ENCODE measurements around the gene USH2A. TPM values are rescaled to one million over a fixed set of nuclear protein-coding genes. Genes with fewer than 3 reads are reported as not detected.

The USH2A gene
- polyA plus RNA-seq, 3 donors, result not detected

DNA sequence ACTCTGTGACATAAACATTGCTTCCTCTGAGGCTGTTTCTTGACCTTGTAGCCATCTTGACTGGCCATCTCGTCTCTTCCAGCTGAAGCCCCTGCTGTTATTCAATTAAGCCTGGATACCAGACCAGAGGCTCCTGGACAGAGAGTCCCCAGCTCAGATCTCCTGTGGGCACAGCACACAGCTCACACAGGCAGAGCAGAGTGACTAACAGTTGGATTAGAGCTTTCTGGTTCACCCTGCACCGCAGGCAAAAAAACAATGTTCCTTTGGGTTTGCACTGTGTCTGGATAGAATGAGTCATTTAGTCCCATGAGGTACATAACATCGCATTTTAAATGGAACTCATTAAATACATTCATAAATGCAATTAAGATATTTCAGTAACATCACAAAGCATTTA is 33.4 kb upstream of the USH2A start:
- no peaks in the 10 kb centered on the region for H3K79me2 ChIP-seq (ENCODE audit: insufficient read depth, low read length)
- no peak overlapping the region for H2AFZ ChIP-seq (ENCODE audit: insufficient read depth, low read depth, low read length, poor library complexity, severe bottlenecking)
- no peaks in the 10 kb centered on the region for H3K9me3 ChIP-seq (replicated peaks in 1 of 2; ENCODE audit: control insufficient read depth in 1 of 2, insufficient read depth in 1 of 2, low read length in 2 of 2)
- no peak overlapping the region for H3K4me3 ChIP-seq (replicated peaks in 1 of 3; ENCODE audit: low read depth in 2 of 3, low read length in 3 of 3)
- H3K36me3 Mint-ChIP-seq, result no peaks in the 10 kb centered on the region
- no peaks in the 10 kb centered on the region for H3K4me1 ChIP-seq (ENCODE audit: control insufficient read depth in 1 of 2, insufficient read depth in 2 of 2, low read length in 2 of 2)
- no peaks in the 10 kb centered on the region for H4K20me1 ChIP-seq (ENCODE audit: insufficient read depth, low read length)
- intact Hi-C loops (cut with micrococcal nuclease), result no loop called here
- H3K4me1 Mint-ChIP-seq, result no peaks in the 10 kb centered on the region
- H3K4me3 Mint-ChIP-seq, result no peak overlapping the region
- no peak overlapping the region for H3K9ac ChIP-seq (ENCODE audit: insufficient read depth, low read length, poor library complexity, severe bottlenecking)
- peaks cover 0 to 4% (median 2%) of the 10 kb centered on the region in 7 donors for H3K9me3 Mint-ChIP-seq
- WGBS (ENCODE audit: insufficient coverage), result 100% methylated on average over 1 of the region's 3 CpGs
- no peak for DNase-seq
- H3K36me3 ChIP-seq (replicated peaks in 1 of 2; ENCODE audit: control insufficient read depth in 1 of 2, insufficient read depth in 2 of 2, low read length in 2 of 2), result no peaks in the 10 kb centered on the region
- H3K27ac Mint-ChIP-seq, result no peak overlapping the region
- no peak overlapping the region for H3K4me2 ChIP-seq (replicated peaks; ENCODE audit: extremely low read depth, low read length, poor library complexity, severe bottlenecking)
- no peaks in the 10 kb centered on the region for H3K27me3 ChIP-seq (ENCODE audit: control insufficient read depth in 2 of 2, insufficient read depth in 2 of 2, low read length in 2 of 2)
- H3K27me3 Mint-ChIP-seq (ENCODE audit: low read depth in 3 of 3), result peaks cover 0 to 3% (median 2%) of the 10 kb centered on the region in 3 donors
- no peak for TF ChIP-seq CTCF (IDR thresholded peaks at IDR 0.05)
- no peak overlapping the region for H3K27ac ChIP-seq (ENCODE audit: low read depth in 1 of 2, low read length in 2 of 2)

GRCh38 chr1:216453777-216454176 is 30.5 kb upstream of the USH2A start:
- no peaks in the 10 kb centered on the region for H3K27me3 Mint-ChIP-seq (ENCODE audit: low read depth in 3 of 3)
- no peaks in the 10 kb centered on the region for H3K4me1 ChIP-seq (ENCODE audit: control insufficient read depth in 1 of 2, insufficient read depth in 2 of 2, low read length in 2 of 2)
- H3K4me2 ChIP-seq (replicated peaks; ENCODE audit: extremely low read depth, low read length, poor library complexity, severe bottlenecking), result no peak overlapping the region
- H3K4me3 Mint-ChIP-seq, result no peak overlapping the region
- TF ChIP-seq CTCF (IDR thresholded peaks at IDR 0.05), result no peak
- no peak overlapping the region for H3K27ac ChIP-seq (ENCODE audit: low read depth in 1 of 2, low read length in 2 of 2)
- DNase-seq, result no peak
- no peaks in the 10 kb centered on the region for H3K36me3 ChIP-seq (replicated peaks in 1 of 2; ENCODE audit: control insufficient read depth in 1 of 2, insufficient read depth in 2 of 2, low read length in 2 of 2)
- H3K27ac Mint-ChIP-seq, result no peak overlapping the region
- intact Hi-C loops (cut with micrococcal nuclease), result no loop called here
- H3K27me3 ChIP-seq (ENCODE audit: control insufficient read depth in 2 of 2, insufficient read depth in 2 of 2, low read length in 2 of 2), result no peaks in the 10 kb centered on the region
- peaks cover 2 to 5% (median 3%) of the 10 kb centered on the region in 7 donors for H3K9me3 Mint-ChIP-seq
- H3K9me3 ChIP-seq (replicated peaks in 1 of 2; ENCODE audit: control insufficient read depth in 1 of 2, insufficient read depth in 1 of 2, low read length in 2 of 2), result no peaks in the 10 kb centered on the region
- H3K4me1 Mint-ChIP-seq, result no peaks in the 10 kb centered on the region
- no peak overlapping the region for H2AFZ ChIP-seq (ENCODE audit: insufficient read depth, low read depth, low read length, poor library complexity, severe bottlenecking)
- whole genome bisulfite sequencing (ENCODE audit: insufficient coverage), result 88% methylated on average over 1 of the region's 2 CpGs
- H4K20me1 ChIP-seq (ENCODE audit: insufficient read depth, low read length), result no peaks in the 10 kb centered on the region
- no peak overlapping the region for H3K9ac ChIP-seq (ENCODE audit: insufficient read depth, low read length, poor library complexity, severe bottlenecking)
- no peak overlapping the region for H3K4me3 ChIP-seq (replicated peaks in 1 of 3; ENCODE audit: low read depth in 2 of 3, low read length in 3 of 3)
- no peaks in the 10 kb centered on the region for H3K36me3 Mint-ChIP-seq
- H3K79me2 ChIP-seq (ENCODE audit: insufficient read depth, low read length), result no peaks in the 10 kb centered on the region
